Activated naive CD8-positive, alpha-beta T cell treated with anti-CD3 and anti-CD28 coated beads for 36 hours (primary cell): Measurements from ENCODE around the gene CENPM. TPM values are rescaled to one million over a fixed set of nuclear protein-coding genes. Genes with fewer than 3 reads are reported as not detected.
A peak's percentile ranks its signal among the peaks of the same experiment; 100 is the strongest.

ENCODE experiments used
- DNase-seq: peaks from one replicate; pipeline ENCODE4 v3.0.0; 2021
- H3K27ac Mint-ChIP-seq: one replicate; pipeline ENCODE4 v1.8.0; 2022; ENCODE audit warnings: mild to moderate bottlenecking, moderate library complexity, mixed read lengths
- H3K27me3 Mint-ChIP-seq: one replicate; pipeline ENCODE4 v1.8.0; 2022; ENCODE audit warnings: mild to moderate bottlenecking, mixed read lengths
- H3K36me3 Mint-ChIP-seq: one replicate; pipeline ENCODE4 v1.8.0; 2021; ENCODE audit warnings: mild to moderate bottlenecking, mixed read lengths
- H3K4me1 Mint-ChIP-seq: one replicate; pipeline ENCODE4 v1.8.0; 2021; ENCODE audit warnings: mixed read lengths
- H3K4me3 Mint-ChIP-seq: one replicate; pipeline ENCODE4 v1.8.0; 2022; ENCODE audit warnings: mild to moderate bottlenecking, moderate library complexity, mixed read lengths
- H3K9me3 Mint-ChIP-seq: one replicate; pipeline ENCODE4 v1.8.0; 2022; ENCODE audit warnings: mixed read lengths
- total RNA-seq, 2 experiments: library from RNA; stranded (reverse); gene quantifications; one replicate each; pipeline ENCODE4 v1.2.3, GENCODE V29; 2021

Gene CENPM
- total RNA-seq, 2 experiments from 2014 or later = 70.5 to 76.5 TPM

GRCh38 chr22:41915035-41915785 is 31.7 kb downstream of the CENPM start, which contains the start of gene SHISA8:
Gene SHISA8 (minus strand): TSS chr22:41915074. CDS start chr22:41914667, 407 bp downstream.
- H3K27ac Mint-ChIP-seq = no peak within 1 kb of the TSS
- peaks cover 27% of the 10 kb centered on the region for H3K4me1 Mint-ChIP-seq
- no peaks in the 10 kb centered on the region for H3K9me3 Mint-ChIP-seq
- no peak within 1 kb of the TSS for H3K4me3 Mint-ChIP-seq
- no peaks in the 10 kb centered on the region for H3K36me3 Mint-ChIP-seq
- peak; percentile 61 for DNase-seq
- H3K27me3 Mint-ChIP-seq = peaks cover 56% of the 10 kb centered on the region

DNA sequence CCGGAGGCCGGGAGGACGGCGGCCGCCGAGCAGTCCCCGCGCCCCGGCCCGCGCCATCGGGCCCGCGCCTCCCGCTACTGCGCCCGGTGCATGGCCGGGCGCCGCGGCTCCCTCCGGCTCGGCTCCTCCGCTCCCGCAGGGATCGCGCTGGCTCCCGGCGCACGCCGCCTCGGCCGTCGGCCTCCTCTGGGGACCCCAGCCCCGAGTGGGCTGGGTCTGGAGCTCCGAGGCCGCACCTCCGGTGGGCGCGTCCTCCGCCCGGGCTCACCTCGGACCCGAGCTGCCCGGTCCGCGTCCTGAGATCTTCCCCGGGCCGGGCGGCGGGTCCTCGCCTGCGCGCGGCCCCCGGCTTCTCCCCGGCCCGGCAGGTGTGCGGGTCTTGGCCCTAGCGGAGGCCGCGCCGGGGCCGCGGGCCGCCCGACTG is 32.3 kb downstream of the CENPM start:
- no peak overlapping the region for H3K4me3 Mint-ChIP-seq
- no peaks in the 10 kb centered on the region for H3K36me3 Mint-ChIP-seq
- H3K4me1 Mint-ChIP-seq = peaks cover 27% of the 10 kb centered on the region
- DNase-seq = no peak
- no peaks in the 10 kb centered on the region for H3K9me3 Mint-ChIP-seq
- H3K27me3 Mint-ChIP-seq = peaks cover 56% of the 10 kb centered on the region
- H3K27ac Mint-ChIP-seq = no peak overlapping the region

DNA sequence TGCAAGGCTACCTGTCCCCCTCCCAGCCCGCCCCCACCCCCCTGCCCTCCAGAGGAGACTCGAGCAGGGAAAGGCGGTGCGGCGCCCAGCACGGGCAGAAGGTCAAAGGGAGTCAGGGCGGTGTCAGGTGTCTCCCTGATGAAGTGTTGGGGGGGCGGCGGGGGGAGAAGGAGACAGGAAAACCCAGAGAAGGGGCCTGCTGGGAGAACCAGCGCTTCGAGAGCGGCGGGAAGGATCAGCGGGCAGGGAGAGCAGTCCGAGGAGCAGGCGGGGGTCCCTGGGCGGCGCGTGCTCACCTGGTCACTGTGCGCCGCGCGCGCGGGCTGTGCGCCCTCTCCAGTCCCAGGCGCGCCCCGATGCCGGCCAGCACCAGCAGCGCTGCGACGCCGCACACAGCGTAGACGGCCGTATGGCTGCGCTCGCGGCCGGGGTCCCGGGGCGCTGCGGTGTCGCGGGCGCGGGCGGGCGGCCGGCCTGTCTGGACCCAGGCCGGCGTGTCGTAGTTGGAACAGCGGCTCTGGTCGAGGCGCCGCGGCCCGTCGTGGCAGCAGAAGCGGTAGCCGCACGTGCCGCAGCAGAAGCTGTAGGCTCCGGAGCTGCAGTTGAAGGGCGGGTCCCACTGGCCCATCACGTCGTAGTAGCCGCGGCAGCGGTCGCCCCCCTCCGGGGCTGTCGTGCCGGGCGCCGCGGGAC is 33.0 kb downstream of the CENPM start:
- DNase-seq = no peak
- no peaks in the 10 kb centered on the region for H3K36me3 Mint-ChIP-seq
- peaks cover 61% of the 10 kb centered on the region for H3K27me3 Mint-ChIP-seq
- H3K4me3 Mint-ChIP-seq = no peak overlapping the region
- no peaks in the 10 kb centered on the region for H3K9me3 Mint-ChIP-seq
- peaks cover 25% of the 10 kb centered on the region for H3K4me1 Mint-ChIP-seq
- no peak overlapping the region for H3K27ac Mint-ChIP-seq

DNA sequence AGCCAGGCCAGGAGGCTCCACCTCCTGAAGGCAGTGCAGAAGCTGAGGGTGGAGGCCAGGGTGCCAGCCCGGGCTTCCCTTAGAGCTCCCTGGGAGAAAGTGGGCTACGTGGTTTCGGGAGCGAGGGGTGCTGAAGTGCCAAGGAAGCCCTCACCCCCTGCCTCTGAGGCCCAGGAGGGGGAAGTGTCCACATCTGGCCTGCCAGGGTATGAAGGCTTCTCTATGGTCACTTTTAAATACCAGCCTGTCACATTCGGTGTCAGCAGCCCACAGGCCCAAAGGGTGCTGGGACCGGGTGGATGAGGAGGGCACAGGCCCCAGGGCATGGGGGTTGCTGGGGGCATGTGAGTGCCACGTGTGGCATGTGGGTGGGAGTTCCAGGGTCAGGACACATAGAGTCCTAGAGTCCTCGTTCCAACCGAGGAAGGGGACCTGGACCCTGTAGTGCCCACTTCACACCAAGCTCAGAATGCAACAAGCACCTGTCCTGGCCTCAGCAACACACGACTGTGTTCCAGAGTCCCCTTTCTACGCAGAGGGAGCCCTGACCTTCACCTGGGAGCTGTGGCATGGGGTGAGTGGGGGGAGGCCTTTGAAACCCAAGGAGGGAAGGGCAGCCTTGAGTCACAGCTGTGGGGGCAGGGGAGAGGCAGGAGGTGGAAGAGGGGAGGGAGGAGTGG is 33.8 kb downstream of the CENPM start:
- DNase-seq = no peak
- H3K36me3 Mint-ChIP-seq = no peaks in the 10 kb centered on the region
- peaks cover 61% of the 10 kb centered on the region for H3K27me3 Mint-ChIP-seq
- H3K4me1 Mint-ChIP-seq = peaks cover 25% of the 10 kb centered on the region
- no peak overlapping the region for H3K27ac Mint-ChIP-seq
- no peak overlapping the region for H3K4me3 Mint-ChIP-seq
- H3K9me3 Mint-ChIP-seq = no peaks in the 10 kb centered on the region

DNA sequence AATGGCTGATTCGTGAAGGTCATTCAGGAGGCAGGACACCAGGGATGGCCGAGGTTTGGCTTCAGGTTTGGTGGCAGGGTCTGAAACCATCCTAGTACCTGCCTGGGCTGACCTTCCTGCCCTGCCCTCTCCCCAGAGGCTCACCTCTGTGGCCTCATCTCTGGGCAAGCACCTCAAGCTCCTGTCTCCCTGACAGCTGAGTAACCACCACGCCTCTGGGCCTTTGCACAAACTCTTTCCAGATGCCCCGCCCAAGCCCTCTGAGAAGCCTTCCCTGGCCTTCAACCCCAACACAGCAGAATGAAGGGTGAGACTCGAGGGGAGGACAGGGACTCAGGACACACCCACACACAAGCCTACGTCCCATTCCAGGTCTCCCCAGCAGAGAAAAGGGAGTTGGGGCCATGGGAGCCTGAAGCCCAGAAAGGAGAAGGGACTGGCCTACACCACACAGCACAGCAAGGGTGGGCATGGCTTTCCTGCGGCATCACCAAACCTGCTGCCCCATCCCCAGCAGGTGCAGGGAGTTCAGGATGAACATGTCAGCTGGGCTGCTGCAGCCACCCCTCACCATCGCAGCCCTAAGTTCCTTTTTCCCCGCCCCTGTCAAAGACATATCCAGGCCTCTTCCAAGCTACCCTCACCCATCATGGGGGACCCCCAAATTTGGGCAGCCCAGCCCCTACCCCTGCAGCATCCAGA is 34.5 kb downstream of the CENPM start:
- Mint-ChIP-seq H3K9me3 (no peaks in the 10 kb centered on the region), H3K27me3 (peaks cover 60% of the 10 kb centered on the region), H3K4me1 (peaks cover 20% of the 10 kb centered on the region), H3K27ac (no peak overlapping the region), H3K36me3 (no peaks in the 10 kb centered on the region), H3K4me3 (no peak overlapping the region)
- DNase-seq = no peak

GRCh38 chr22:41911001-41911611 is 35.8 kb downstream of the CENPM start:
- Mint-ChIP-seq H3K27ac (no peak overlapping the region), H3K36me3 (no peaks in the 10 kb centered on the region), H3K4me1 (peaks cover 17% of the 10 kb centered on the region), H3K9me3 (no peaks in the 10 kb centered on the region), H3K27me3 (peaks cover 46% of the 10 kb centered on the region), H3K4me3 (no peak overlapping the region)
- no peak for DNase-seq

- Mint-ChIP-seq H3K9me3 (no peaks in the 10 kb centered on the region), H3K27ac (no peak overlapping the region), H3K4me3 (no peak overlapping the region), H3K27me3 (peaks cover 38% of the 10 kb centered on the region), H3K4me1 (peaks cover 14% of the 10 kb centered on the region), H3K36me3 (no peaks in the 10 kb centered on the region)
- DNase-seq = no peak
These were observed 36.6 kb downstream of the CENPM start for GRCh38 chr22:41910050-41911000.

- Mint-ChIP-seq H3K9me3 (no peaks in the 10 kb centered on the region), H3K4me1 (peaks cover 14% of the 10 kb centered on the region), H3K36me3 (no peaks in the 10 kb centered on the region), H3K27me3 (peaks cover 35% of the 10 kb centered on the region), H3K27ac (no peak overlapping the region), H3K4me3 (no peak overlapping the region)
- DNase-seq = no peak
These were observed 37.5 kb downstream of the CENPM start for GRCh38 chr22:41909310-41910049.

- no peak overlapping the region for H3K27ac Mint-ChIP-seq
- H3K9me3 Mint-ChIP-seq = no peaks in the 10 kb centered on the region
- H3K27me3 Mint-ChIP-seq = peaks cover 35% of the 10 kb centered on the region
These were observed 38.3 kb downstream of the CENPM start for GRCh38 chr22:41908411-41909309.

DNA sequence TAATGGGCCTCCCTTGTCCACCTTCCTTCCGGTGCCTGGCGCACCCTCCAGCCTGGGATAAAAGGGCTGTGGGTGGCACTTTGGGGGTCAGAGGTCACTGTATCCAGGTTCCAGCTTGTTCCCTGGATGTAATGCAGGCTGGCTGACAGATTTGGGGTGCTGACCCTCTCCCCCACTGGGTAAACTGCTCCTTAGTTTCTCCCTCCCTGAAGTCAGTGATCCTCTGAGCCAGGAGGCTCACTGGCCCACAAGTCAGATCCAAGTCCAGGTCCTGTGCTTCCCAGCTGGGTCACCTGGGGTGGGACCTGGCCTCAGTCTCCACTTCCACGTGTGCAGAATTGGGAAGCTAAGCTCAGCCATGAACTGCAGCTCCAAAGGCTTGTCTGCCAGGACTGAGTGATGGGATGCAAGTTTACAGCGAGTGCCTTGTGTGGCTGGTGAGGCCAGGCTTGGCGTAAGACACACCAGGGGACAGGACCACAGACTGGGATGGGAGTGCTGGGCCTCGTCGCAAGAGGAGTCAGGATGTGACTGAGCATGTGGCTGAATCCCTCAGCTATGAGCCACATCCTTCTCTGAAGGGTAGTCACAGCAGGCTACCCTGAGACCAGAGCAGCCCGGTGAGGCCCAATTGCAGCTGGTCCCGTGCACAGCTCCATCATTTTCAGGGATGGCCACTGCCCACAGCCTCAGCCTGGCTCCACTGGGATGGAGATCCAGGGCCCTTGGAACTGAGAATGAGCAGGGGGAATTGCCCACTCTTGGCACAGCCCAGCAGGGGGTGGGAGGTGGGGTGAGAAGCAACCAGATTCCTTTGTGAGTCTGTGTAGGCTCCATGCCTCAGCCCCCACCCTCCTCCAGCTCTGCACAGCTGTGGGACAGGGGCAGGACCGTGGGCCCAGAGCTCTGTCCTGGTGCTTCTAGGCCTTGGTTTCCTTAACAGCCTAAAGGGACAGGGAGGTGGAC is 39.2 kb downstream of the CENPM start:
- no peak for DNase-seq
- Mint-ChIP-seq H3K9me3 (no peaks in the 10 kb centered on the region), H3K4me1 (peaks cover 12% of the 10 kb centered on the region), H3K36me3 (no peaks in the 10 kb centered on the region), H3K27me3 (peaks cover 27% of the 10 kb centered on the region), H3K4me3 (no peak overlapping the region), H3K27ac (no peak overlapping the region)

More at GRCh38 chr22:41908411-41909309, 38.3 kb downstream of the CENPM start:
- Mint-ChIP-seq H3K36me3 (no peaks in the 10 kb centered on the region), H3K4me1 (peaks cover 14% of the 10 kb centered on the region), H3K4me3 (no peak overlapping the region)
- no peak for DNase-seq

- no peaks in the 10 kb centered on the region for H3K9me3 Mint-ChIP-seq
- H3K27me3 Mint-ChIP-seq = peaks cover 18% of the 10 kb centered on the region
- peaks cover 12% of the 10 kb centered on the region for H3K4me1 Mint-ChIP-seq
- DNase-seq = no peak
- no peaks in the 10 kb centered on the region for H3K36me3 Mint-ChIP-seq
- H3K4me3 Mint-ChIP-seq = no peak overlapping the region
- H3K27ac Mint-ChIP-seq = no peak overlapping the region
These were observed 40.1 kb downstream of the CENPM start for GRCh38 chr22:41906822-41907221.
